B cell (primary cell): ENCODE results near the gene TCF15. TPM values are rescaled to one million over a fixed set of nuclear protein-coding genes. Genes with fewer than 3 reads are reported as not detected.

Experiments
- ATAC-seq: fragments of 200-7000 bp; cut with Tn5 transposase; one replicate; pipeline ENCODE4 v1.10.0; 2021; ENCODE audit warnings: low read depth, mild to moderate bottlenecking, moderate number of reproducible peaks, moderate library complexity
- CTCF ChIA-PET: fragments of 350-600 bp; sonication (Branson Sonifier 250); formaldehyde crosslinking; loops from one replicate; lab custom pipeline; 2021; ENCODE audit warnings: antibody characterized with exemption, inconsistent platforms; lab: Charles Lee
- POLR2A ChIA-PET: fragments of 350-600 bp; sonication (Branson Sonifier 250); formaldehyde crosslinking; loops from one replicate; lab custom pipeline; 2021; ENCODE audit warnings: antibody characterized with exemption; lab: Charles Lee
- DNase-seq: peaks from one replicate; pipeline ENCODE4 v3.0.0; 2013
- H2AFZ ChIP-seq: 2 replicates; pipeline ENCODE4 v1.6.1; 2012; ENCODE audit warnings: mild to moderate bottlenecking, low read depth, low read length; ENCODE audit not compliant: insufficient read depth, poor library complexity, severe bottlenecking
- H3K27ac ChIP-seq, 2 donors: 1 replicate in 1 of 2; 2 replicates in 1 of 2; pipeline ENCODE4 v1.5.1; 2012 to 2013; ENCODE audit warnings: low read length in 2 of 2, mild to moderate bottlenecking in 2 of 2, moderate library complexity in 1 of 2
- H3K27me3 ChIP-seq, 4 experiments: fragments of 200-600 bp in 1 of 4; sonication (generic) in 1 of 4; replicated peaks in 1 of 4; 1 replicate in 2 of 4; 2 replicates in 2 of 4; pipeline versions ENCODE4 v1.6.1 to v1.7.0; 2013 to 2016; ENCODE audit warnings: low read length in 3 of 4, mild to moderate bottlenecking in 2 of 4, mixed read lengths in 1 of 4, moderate library complexity in 1 of 4; ENCODE audit not compliant: insufficient read depth in 4 of 4, control insufficient read depth in 3 of 4; ENCODE audit errors: control extremely low read depth in 1 of 4
- H3K36me3 ChIP-seq, 2 experiments: replicated peaks in 1 of 2; 1 replicate in 1 of 2; 2 replicates in 1 of 2; pipeline versions ENCODE4 v1.6.1 to v1.7.1; 2013; ENCODE audit warnings: low read length in 1 of 2; ENCODE audit not compliant: insufficient read depth in 2 of 2, control insufficient read depth in 1 of 2; ENCODE audit errors: control extremely low read depth in 1 of 2, extremely low read depth in 1 of 2
- H3K4me1 ChIP-seq, 2 donors: fragments of 200-600 bp in 1 of 2; sonication (generic) in 1 of 2; 1 replicate in 1 of 2; 2 replicates in 1 of 2; pipeline versions ENCODE4 v1.5.1 to v1.6.1; 2013 to 2017; ENCODE audit warnings: low read length in 2 of 2; ENCODE audit not compliant: control insufficient read depth in 2 of 2, insufficient read depth in 2 of 2
- H3K4me2 ChIP-seq: replicated peaks from 2 replicates; pipeline ENCODE3; 2012; ENCODE audit warnings: mild to moderate bottlenecking, low read depth, low read length; ENCODE audit not compliant: poor library complexity, severe bottlenecking
- H3K4me3 ChIP-seq, 5 experiments: fragments of 200-600 bp in 1 of 5; sonication (generic) in 1 of 5; 1 replicate in 3 of 5; 2 replicates in 2 of 5; pipeline versions ENCODE4 v1.5.1 to v1.7.0; 2011 to 2016; ENCODE audit warnings: low read length in 4 of 5, mild to moderate bottlenecking in 4 of 5, low read depth in 2 of 5, control low read depth in 1 of 5, moderate library complexity in 1 of 5; ENCODE audit not compliant: insufficient read depth in 1 of 5; ENCODE audit errors: control extremely low read depth in 1 of 5, extremely low read depth in 1 of 5
- H3K79me2 ChIP-seq: fragments of 200-600 bp; sonication (generic); one replicate; pipeline ENCODE4 v1.6.0; 2016; ENCODE audit warnings: low read length; ENCODE audit not compliant: control insufficient read depth, insufficient read depth
- H3K9ac ChIP-seq: fragments of 200-600 bp; sonication (generic); 2 replicates; pipeline ENCODE4 v1.6.1; 2017; ENCODE audit warnings: mild to moderate bottlenecking, low read length, moderate library complexity
- H3K9me3 ChIP-seq, 3 donors: one replicate each; pipeline versions ENCODE4 v1.6.1 to v1.7.1; 2013; ENCODE audit warnings: low read length in 2 of 3; ENCODE audit not compliant: control insufficient read depth in 2 of 3, insufficient read depth in 1 of 3; ENCODE audit errors: control extremely low read depth in 1 of 3
- H4K20me1 ChIP-seq: 2 replicates; pipeline ENCODE4 v1.6.0; 2012; ENCODE audit warnings: mild to moderate bottlenecking, low read length; ENCODE audit not compliant: insufficient read depth, control insufficient read depth, poor library complexity, severe bottlenecking
- H3K27ac Mint-ChIP-seq: one replicate; pipeline ENCODE4 v1.8.0; 2021; ENCODE audit warnings: mixed read lengths
- H3K27me3 Mint-ChIP-seq: one replicate; pipeline ENCODE4 v1.8.0; 2021; ENCODE audit warnings: mixed read lengths
- H3K4me1 Mint-ChIP-seq: one replicate; pipeline ENCODE4 v1.8.0; 2021; ENCODE audit warnings: mixed read lengths
- H3K4me3 Mint-ChIP-seq: one replicate; pipeline ENCODE4 v1.8.0; 2021; ENCODE audit warnings: mixed read lengths
- H3K9me3 Mint-ChIP-seq: one replicate; pipeline ENCODE4 v1.8.0; 2022; ENCODE audit warnings: mixed read lengths; ENCODE audit not compliant: insufficient read depth
- CTCF ChIP-seq: fragments of 200-600 bp; IDR thresholded peaks from one replicate; pipeline ENCODE4 v1.8.0; 2022; ENCODE audit warnings: antibody characterized with exemption, mild to moderate bottlenecking
- EZH2 ChIP-seq: IDR thresholded peaks from 2 replicates; pipeline ENCODE4 v1.6.1; 2012; ENCODE audit warnings: borderline replicate concordance, low read depth, mild to moderate bottlenecking, moderate library complexity, low read length; ENCODE audit not compliant: insufficient read depth, poor library complexity, severe bottlenecking
- WGBS: methylation state at CpG from one replicate; pipeline ENCODE4 v1.1.5; 2013; ENCODE audit warnings: missing lambda C conversion rate; ENCODE audit not compliant: insufficient coverage; 5-methylcytosine and 5-hydroxymethylcytosine counted together
- intact Hi-C: fragments of 100-400 bp; cut with micrococcal nuclease; formaldehyde crosslinking; loops from one replicate; pipeline ENCODE4 v1.10.0; 2022
- polyA plus RNA-seq: library from polyadenylated mRNA; depleted of rRNA; stranded (reverse); fragments of >200 nt; gene quantifications from 2 replicates; pipeline ENCODE4 v1.2.3, GENCODE V29; 2012
- total RNA-seq, 2 donors: library from RNA; stranded (reverse); fragments of 120-200 nt in 1 of 2; gene quantifications; 1 replicate in 1 of 2; 2 replicates in 1 of 2; pipeline versions ENCODE4 v1.2.3 to v1.2.4, GENCODE V29; 2013 to 2022

Gene TCF15
- total and polyA plus RNA-seq, 2 donors (not counting 1 experiment from before 2014, with no cell fraction given): not detected

GRCh38 chr20:658202-658601 is 48.1 kb upstream of the TCF15 start:
- H3K4me1 Mint-ChIP-seq: peaks cover 15% of the 10 kb centered on the region
- H3K4me1 ChIP-seq: peaks cover 4 to 8% of the 10 kb centered on the region in 2 donors
- CTCF ChIA-PET: no interaction called here

More at GRCh38 chr20:658202-658601, 48.1 kb upstream of the TCF15 start:
- H3K36me3 ChIP-seq: no peaks in the 10 kb centered on the region
- no peak for TF ChIP-seq CTCF
- TF ChIP-seq EZH2: no peak
- no peaks in the 10 kb centered on the region for H3K9me3 ChIP-seq
- 76% methylated on average over 2 of the region's 2 CpGs for WGBS
- H3K27ac ChIP-seq: no peak overlapping the region
- no peaks in the 10 kb centered on the region for H4K20me1 ChIP-seq
- POLR2A ChIA-PET: no interaction called here
- H3K9ac ChIP-seq: no peak overlapping the region
- no peaks in the 10 kb centered on the region for H3K79me2 ChIP-seq
- DNase-seq (no peak), ATAC-seq (no peak)
- Mint-ChIP-seq H3K27ac (no peak overlapping the region), H3K4me3 (no peak overlapping the region), H3K9me3 (no peaks in the 10 kb centered on the region), H3K27me3 (peaks cover 52% of the 10 kb centered on the region)
- intact Hi-C loops: no loop called here
- H3K4me3 ChIP-seq: no peak overlapping the region
- H2AFZ ChIP-seq: no peak overlapping the region
- H3K4me2 ChIP-seq: no peak overlapping the region
- H3K27me3 ChIP-seq: peaks cover 0 to 36% (median 15%) of the 10 kb centered on the region in 4 experiments
